K562 (cell line): ENCODE results near the gene FMO3. TPM values are rescaled to one million over a fixed set of nuclear protein-coding genes. Genes with fewer than 3 reads are reported as not detected.

Experiments
- ATAC-seq: fragments of 200-7000 bp; cut with Tn5 transposase; 3 replicates; pipeline ENCODE4 v1.9.1; 2020; ENCODE audit warnings: moderate library complexity
- BruUV-seq: library from RNA; stranded (reverse); fragments of 400-500 nt; replicated peaks from 2 replicates; lab custom pipeline; 2021; lab: Mats Ljungman, UMichigan
- CTCF ChIA-PET: fragments of 300-600 bp; formaldehyde crosslinking; extraction: SDS; loops from one replicate; lab custom pipeline; 2021; ENCODE audit warnings: low intra/inter-chr PET ratio; lab: Yijun Ruan, JAX
- POLR2A ChIA-PET: fragments of 300-600, 350-650 bp; sonication (Branson Sonifier 250); formaldehyde crosslinking; extraction: SDS; loops from one replicate; lab custom pipeline; 2021; ENCODE audit warnings: antibody characterized with exemption, inconsistent platforms; lab: Yijun Ruan, JAX
- DNase-seq, 4 experiments: peaks; one replicate each; pipeline versions ENCODE4 v3.0.0 to v3.0.0-alpha.2; 2011 to 2018; ENCODE audit warnings: low spot score in 3 of 4, mixed read lengths in 3 of 4; ENCODE audit errors: extremely low read depth in 1 of 4
- FAIRE-seq: peaks from 2 replicates; lab custom pipeline; 2011; peaks lifted over from hg19 to GRCh38; lab: Jason Lieb, UNC
- H2AFZ ChIP-seq: 2 replicates; pipeline ENCODE4 v1.6.0; 2011; ENCODE audit warnings: low read depth, low read length, control low read depth, inconsistent platforms
- H3K27ac ChIP-seq: fragments of 200-600 bp; 3 replicates; pipeline ENCODE4 v1.8.0; 2011; ENCODE audit warnings: low read depth, mild to moderate bottlenecking, control low read depth, inconsistent platforms, low read length, moderate library complexity, mixed read lengths; ENCODE audit errors: extremely low read depth
- H3K27me3 ChIP-seq, 2 experiments: fragments of 300-600 bp in 1 of 2; 2 replicates in 1 of 2; 3 replicates in 1 of 2; pipeline versions ENCODE4 v1.6.0 to v1.8.0; 2011; ENCODE audit warnings: inconsistent platforms in 2 of 2, low read length in 2 of 2, mild to moderate bottlenecking in 1 of 2, mixed read lengths in 1 of 2, moderate library complexity in 1 of 2; ENCODE audit not compliant: control insufficient read depth in 2 of 2, insufficient read depth in 2 of 2
- H3K36me3 ChIP-seq: fragments of 300-600 bp; 3 replicates; pipeline ENCODE4 v1.8.0; 2011; ENCODE audit warnings: mild to moderate bottlenecking, low read length, inconsistent platforms; ENCODE audit not compliant: control insufficient read depth, insufficient read depth
- H3K4me1 ChIP-seq, 2 experiments: fragments of 200-600 bp in 1 of 2; replicated peaks in 1 of 2; 2 replicates in 1 of 2; 3 replicates in 1 of 2; pipeline versions ENCODE4 v1.5.1 to v1.8.0; 2011; ENCODE audit warnings: inconsistent platforms in 2 of 2, low read length in 2 of 2, mild to moderate bottlenecking in 1 of 2, mixed read lengths in 1 of 2, moderate library complexity in 1 of 2; ENCODE audit not compliant: control insufficient read depth in 2 of 2, insufficient read depth in 2 of 2
- H3K4me2 ChIP-seq: 2 replicates; pipeline ENCODE4 v1.6.1; 2011; ENCODE audit warnings: low read length, control low read depth, inconsistent platforms, mixed read lengths; ENCODE audit not compliant: insufficient read depth
- H3K4me3 ChIP-seq: fragments of 200-600 bp; sonication (generic), shearing (Covaris generic); 2 replicates; pipeline ENCODE4 v1.5.1; 2016; ENCODE audit warnings: control low read depth, inconsistent platforms
- H3K79me2 ChIP-seq: fragments of 200-600 bp; 3 replicates; pipeline ENCODE4 v1.8.0; 2011; ENCODE audit warnings: low read length, inconsistent platforms; ENCODE audit not compliant: control insufficient read depth, insufficient read depth
- H3K9ac ChIP-seq, 2 experiments: 2 replicates each; pipeline versions ENCODE4 v1.6.0 to v1.6.1; 2011; ENCODE audit warnings: low read depth in 2 of 2, low read length in 2 of 2, control low read depth in 1 of 2, inconsistent platforms in 1 of 2, mild to moderate bottlenecking in 1 of 2, mixed read lengths in 1 of 2; ENCODE audit not compliant: insufficient read depth in 1 of 2
- H3K9me1 ChIP-seq: one replicate; pipeline ENCODE4 v1.6.0; 2011; ENCODE audit warnings: inconsistent platforms, mild to moderate bottlenecking, low read length, moderate library complexity; ENCODE audit not compliant: control insufficient read depth, insufficient read depth
- H3K9me3 ChIP-seq: replicated peaks from 2 replicates; pipeline ENCODE4 v1.5.1; 2011; ENCODE audit warnings: low read depth, low read length, inconsistent platforms; ENCODE audit not compliant: control insufficient read depth, insufficient read depth
- H4K20me1 ChIP-seq: replicated peaks from 2 replicates; pipeline ENCODE4 v1.6.1; 2011; ENCODE audit warnings: low read length, inconsistent platforms, mixed read lengths; ENCODE audit not compliant: control insufficient read depth, insufficient read depth
- C11orf30 ChIP-seq: fragments of 450-650 bp; IDR thresholded peaks from 2 replicates; pipeline ENCODE4 v1.6.1; 2016; ENCODE audit warnings: low read depth, mild to moderate bottlenecking
- CBX1 ChIP-seq: sonication (generic); IDR thresholded peaks from 2 replicates; pipeline ENCODE4 v1.6.1; 2016; ENCODE audit warnings: antibody characterized with exemption, low read depth, mild to moderate bottlenecking
- CBX2 ChIP-seq: fragments of 200-600 bp; sonication (generic); IDR thresholded peaks from one replicate; pipeline ENCODE4 v1.6.1; 2012; ENCODE audit warnings: mild to moderate bottlenecking, low read length, inconsistent platforms; ENCODE audit not compliant: insufficient read depth, poor library complexity, severe bottlenecking
- CHD4 ChIP-seq: fragments of 200-600 bp; sonication (generic); IDR thresholded peaks from 3 replicates; pipeline ENCODE4 v1.6.1; 2012; ENCODE audit warnings: low read depth, mild to moderate bottlenecking, mixed read lengths, low read length, inconsistent platforms; ENCODE audit not compliant: insufficient read depth, insufficient replicate concordance, poor library complexity, severe bottlenecking
- EP300 ChIP-seq: IDR thresholded peaks from 2 replicates; pipeline ENCODE4 v1.6.1; 2012; ENCODE audit warnings: low read length, improper control_type of control experiment
- FOXJ2 ChIP-seq: fragments of 200-800 bp; sonication (Bioruptor generic); IDR thresholded peaks from 2 replicates; pipeline ENCODE4 v1.6.1; 2016; ENCODE audit warnings: missing genetic modification characterization, missing compliant biosample characterization
- HINFP ChIP-seq: fragments of 450-650 bp; conservative IDR thresholded peaks from 2 replicates; pipeline ENCODE4 v1.6.1; 2016; ENCODE audit warnings: missing genetic modification characterization, low read depth, mild to moderate bottlenecking, control low read depth, missing compliant biosample characterization
- HOXB6 ChIP-seq: fragments of 250-450 bp; sonication (Bioruptor Pico); IDR thresholded peaks from 2 replicates; pipeline ENCODE4 v1.5.1; 2022; ENCODE audit warnings: mild to moderate bottlenecking, borderline replicate concordance
- MAFF ChIP-seq: IDR thresholded peaks from 2 replicates; pipeline ENCODE4 v1.6.1; 2012; ENCODE audit warnings: low read length, improper control_type of control experiment
- MAFG ChIP-seq: fragments of 450-650 bp; conservative IDR thresholded peaks from 2 replicates; pipeline ENCODE4 v1.6.1; 2016; ENCODE audit warnings: missing genetic modification characterization, missing compliant biosample characterization
- MAFK ChIP-seq: IDR thresholded peaks from 2 replicates; pipeline ENCODE4 v1.6.1; 2011; ENCODE audit warnings: low read length, improper control_type of control experiment
- MCM2 ChIP-seq: fragments of 450-650 bp; IDR thresholded peaks from 2 replicates; pipeline ENCODE4 v1.6.1; 2017; ENCODE audit warnings: low read depth, mild to moderate bottlenecking
- MCM7 ChIP-seq, 2 experiments: fragments of 450-650 bp; IDR thresholded peaks; 2 replicates each; pipeline ENCODE4 v1.6.1; 2016 to 2018
- MTA3 ChIP-seq: fragments of 450-650 bp; formaldehyde crosslinking; IDR thresholded peaks from 2 replicates; pipeline ENCODE4 v1.6.1; 2017; ENCODE audit warnings: mild to moderate bottlenecking, borderline replicate concordance
- ZNF316 ChIP-seq: fragments of 450-650 bp; IDR thresholded peaks from 2 replicates; pipeline ENCODE4 v1.6.1; 2016
- WGBS: fragments of 100-300 bp; shearing (Covaris generic); methylation state at CpG from one replicate; pipeline ENCODE4 v1.1.6; 2016; ENCODE audit warnings: low coverage, mixed read lengths; ENCODE audit not compliant: insufficient coverage; ENCODE audit errors: missing lambda C conversion rate; 5-methylcytosine and 5-hydroxymethylcytosine counted together
- in situ Hi-C: fragments of 300-500 bp; cut with MboI; formaldehyde crosslinking; loops from 4 replicates; pipeline ENCODE4 v1.15.0; 2018; ENCODE audit warnings: inconsistent platforms, mixed read lengths
- intact Hi-C: fragments of 100-400 bp; cut with micrococcal nuclease; formaldehyde crosslinking; loops from 2 replicates; pipeline ENCODE4 v1.14.2; 2022
- polyA plus RNA-seq, 8 experiments: library from polyadenylated mRNA; depleted of rRNA in 4 of 8; stranded (reverse) in 5 of 8; unstranded in 3 of 8; fragments of >200 nt; fragmentation: Nextera tagmentation in 2 of 8; fragmentation: Illumina TruSeq in 1 of 8; extraction: Ambion mirVana in 2 of 8; extraction: Trizol in 1 of 8; gene quantifications; 2 replicates each; pipeline versions ENCODE4 v1.2.1 to v1.2.3, GENCODE V29; 2011 to 2014; ENCODE audit warnings: inconsistent platforms in 1 of 8, missing spikeins in 1 of 8
- total RNA-seq, 7 experiments: library from RNA; depleted of rRNA in 6 of 7; stranded (reverse); fragments of >200 nt in 6 of 7; fragmentation: Illumina TruSeq in 2 of 7; extraction: Trizol in 2 of 7; gene quantifications; 2 replicates each; pipeline versions ENCODE4 v1.2.1 to v1.2.3, GENCODE V29; 2011 to 2021; ENCODE audit warnings: low replicate concordance in 1 of 7
- TF ChIP-seq, protein P1 (sequence below): fragments of 250-450 bp; sonication (Bioruptor Pico); IDR thresholded peaks from 2 replicates; pipeline ENCODE4 v1.5.0; 2022; ENCODE audit warnings: mild to moderate bottlenecking

Gene FMO3
- total and polyA plus RNA-seq, 9 of the 15 experiments (the other 6 are each of a cell fraction or from before 2014, with no cell fraction given) = not detected

GRCh38 chr1:171128463-171128862, 37.8 kb downstream of the FMO3 start (continued):
- TF ChIP-seq MTA3 (no peak), FOXJ2 (tag) (no peak), CHD4 (no peak), HOXB6 (CRISPR knock-in tag) (no peak), CBX1 (no peak), MCM2 (no peak), EP300 (no peak)
- TF ChIP-seq, protein P1, sequence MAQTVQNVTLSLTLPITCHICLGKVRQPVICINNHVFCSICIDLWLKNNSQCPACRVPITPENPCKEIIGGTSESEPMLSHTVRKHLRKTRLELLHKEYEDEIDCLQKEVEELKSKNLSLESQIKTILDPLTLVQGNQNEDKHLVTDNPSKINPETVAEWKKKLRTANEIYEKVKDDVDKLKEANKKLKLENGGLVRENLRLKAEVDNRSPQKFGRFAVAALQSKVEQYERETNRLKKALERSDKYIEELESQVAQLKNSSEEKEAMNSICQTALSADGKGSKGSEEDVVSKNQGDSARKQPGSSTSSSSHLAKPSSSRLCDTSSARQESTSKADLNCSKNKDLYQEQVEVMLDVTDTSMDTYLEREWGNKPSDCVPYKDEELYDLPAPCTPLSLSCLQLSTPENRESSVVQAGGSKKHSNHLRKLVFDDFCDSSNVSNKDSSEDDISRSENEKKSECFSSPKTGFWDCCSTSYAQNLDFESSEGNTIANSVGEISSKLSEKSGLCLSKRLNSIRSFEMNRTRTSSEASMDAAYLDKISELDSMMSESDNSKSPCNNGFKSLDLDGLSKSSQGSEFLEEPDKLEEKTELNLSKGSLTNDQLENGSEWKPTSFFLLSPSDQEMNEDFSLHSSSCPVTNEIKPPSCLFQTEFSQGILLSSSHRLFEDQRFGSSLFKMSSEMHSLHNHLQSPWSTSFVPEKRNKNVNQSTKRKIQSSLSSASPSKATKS (CRISPR knock-in tag) = no peak
- TF ChIP-seq, all 486 proteins: peak for 0

DNA sequence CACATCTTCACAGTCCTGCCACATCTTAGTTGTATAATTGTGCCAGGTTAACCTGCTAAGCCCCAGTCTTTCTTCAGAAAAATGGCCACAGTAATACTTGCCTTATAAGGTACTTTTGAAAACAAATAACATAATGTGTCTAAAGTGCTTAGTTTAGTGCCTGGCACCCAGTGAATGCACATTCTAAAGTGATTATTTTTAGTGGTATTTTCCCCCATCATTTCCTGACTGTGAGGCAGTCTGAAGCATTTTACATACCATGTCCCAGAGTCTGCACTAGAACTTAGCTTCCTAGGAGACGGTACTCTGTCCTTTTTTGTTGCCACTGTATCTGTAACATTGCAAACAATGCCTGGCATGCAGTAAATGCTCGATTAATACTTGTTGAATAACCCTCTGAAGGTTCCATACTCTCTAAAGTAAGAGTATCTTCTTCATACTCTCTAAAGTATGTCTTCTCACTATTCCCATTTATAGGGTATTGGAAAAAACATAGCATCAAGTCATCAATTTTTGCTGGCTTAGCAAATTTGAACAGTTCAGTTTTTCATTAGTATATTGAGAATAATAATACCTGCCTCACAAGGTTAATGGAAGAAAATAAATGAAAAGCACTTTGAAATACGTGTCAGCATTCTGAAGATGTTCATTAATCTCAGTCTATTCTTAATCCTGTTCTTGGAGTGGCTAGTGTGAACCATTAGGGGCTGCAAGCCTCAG, 43.7 kb downstream of the FMO3 start:
- intact Hi-C loops = no loop called here
- H3K9me3 ChIP-seq = no peaks in the 10 kb centered on the region; the same call in 1 of the 2 replicates
- H3K9ac ChIP-seq = no peak overlapping the region
- H3K9me1 ChIP-seq = no peaks in the 10 kb centered on the region
- no peak overlapping the region for H2AFZ ChIP-seq
- ATAC-seq (no peak), DNase-seq (no peak), FAIRE-seq (no peak)
- no peaks in the 10 kb centered on the region for H3K79me2 ChIP-seq
- TF ChIP-seq MCM7 (IDR thresholded peaks at IDR 0.05) (no peak), MAFG (tag) (peak; percentile 65), C11orf30 (peak; percentile 55; the same call in 1 of the 2 replicates), MAFK (peak; percentile 59), CBX2 (no peak), ZNF316 (peak; percentile 73), MAFF (peak; percentile 73), HINFP (no peak)
- BruUV-seq = no TSS peak
- no peaks in the 10 kb centered on the region for H3K27me3 ChIP-seq
- no peak overlapping the region for H3K27ac ChIP-seq
- no peaks in the 10 kb centered on the region for H3K36me3 ChIP-seq
- no peaks in the 10 kb centered on the region for H4K20me1 ChIP-seq
- POLR2A ChIA-PET = no interaction called here
- no peak overlapping the region for H3K4me3 ChIP-seq
- in situ Hi-C loops = no loop called here
- H3K4me2 ChIP-seq = no peak overlapping the region
- CTCF ChIA-PET = no interaction called here
- WGBS = 0% methylated on average over 3 of the region's 3 CpGs
- no peaks in the 10 kb centered on the region for H3K4me1 ChIP-seq
